Activated naive CD8-positive, alpha-beta T cell treated with anti-CD3 and anti-CD28 coated beads for 36 hours (primary cell): ENCODE results near the gene STIM1. TPM values are rescaled to one million over a fixed set of nuclear protein-coding genes. Genes with fewer than 3 reads are reported as not detected.

ENCODE experiments used
- DNase-seq: peaks from one replicate; pipeline ENCODE4 v3.0.0; 2021
- H3K27ac Mint-ChIP-seq: one replicate; pipeline ENCODE4 v1.8.0; 2022; ENCODE audit warnings: mild to moderate bottlenecking, moderate library complexity, mixed read lengths
- H3K27me3 Mint-ChIP-seq: one replicate; pipeline ENCODE4 v1.8.0; 2022; ENCODE audit warnings: mild to moderate bottlenecking, mixed read lengths
- H3K36me3 Mint-ChIP-seq: one replicate; pipeline ENCODE4 v1.8.0; 2021; ENCODE audit warnings: mild to moderate bottlenecking, mixed read lengths
- H3K4me1 Mint-ChIP-seq: one replicate; pipeline ENCODE4 v1.8.0; 2021; ENCODE audit warnings: mixed read lengths
- H3K4me3 Mint-ChIP-seq: one replicate; pipeline ENCODE4 v1.8.0; 2022; ENCODE audit warnings: mild to moderate bottlenecking, moderate library complexity, mixed read lengths
- H3K9me3 Mint-ChIP-seq: one replicate; pipeline ENCODE4 v1.8.0; 2022; ENCODE audit warnings: mixed read lengths
- total RNA-seq, 2 experiments: library from RNA; stranded (reverse); gene quantifications; one replicate each; pipeline ENCODE4 v1.2.3, GENCODE V29; 2021

The STIM1 gene
- total RNA-seq, 2 experiments from 2014 or later, result 49.4 to 55.4 TPM

DNA sequence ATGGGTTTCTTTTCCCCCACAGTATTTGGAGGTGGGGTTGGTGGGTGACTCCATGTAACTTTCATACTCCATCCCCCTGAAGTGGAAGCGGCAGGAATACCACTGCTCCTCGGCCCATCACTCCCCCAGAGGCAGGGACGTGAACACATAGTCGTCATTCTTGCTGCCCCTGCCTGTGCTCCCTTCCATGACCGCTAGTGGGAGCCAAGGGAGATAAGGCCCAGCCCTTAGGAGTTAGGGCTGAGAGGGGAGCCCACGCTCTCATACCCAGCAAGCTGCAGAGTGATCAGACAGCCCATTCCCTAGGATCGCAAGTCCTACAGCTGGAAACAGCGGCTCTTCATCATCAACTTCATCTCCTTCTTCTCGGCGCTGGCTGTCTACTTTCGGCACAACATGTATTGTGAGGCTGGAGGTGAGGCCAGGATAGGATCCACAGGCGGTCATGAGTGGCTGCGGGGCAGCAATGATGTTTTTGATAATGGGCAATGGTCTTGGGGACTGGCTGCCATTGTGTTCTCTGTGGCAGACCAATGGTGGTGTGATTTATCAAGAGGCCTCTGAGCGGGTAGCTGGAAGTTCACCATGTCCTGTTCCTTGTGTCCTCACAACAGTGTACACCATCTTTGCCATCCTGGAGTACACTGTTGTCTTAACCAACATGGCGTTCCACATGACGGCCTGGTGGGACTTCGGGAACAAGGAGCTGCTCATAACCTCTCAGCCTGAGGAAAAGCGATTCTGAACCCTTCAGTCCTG lies 30.6 kb upstream of the STIM1 start:
- Mint-ChIP-seq H3K9me3 (no peaks in the 10 kb centered on the region), H3K4me1 (peaks cover 17% of the 10 kb centered on the region), H3K27me3 (no peaks in the 10 kb centered on the region), H3K27ac (peak overlapping the region; percentile 73), H3K4me3 (no peak overlapping the region), H3K36me3 (peaks cover 39% of the 10 kb centered on the region)
- DNase-seq, result peak; percentile 78

DNA sequence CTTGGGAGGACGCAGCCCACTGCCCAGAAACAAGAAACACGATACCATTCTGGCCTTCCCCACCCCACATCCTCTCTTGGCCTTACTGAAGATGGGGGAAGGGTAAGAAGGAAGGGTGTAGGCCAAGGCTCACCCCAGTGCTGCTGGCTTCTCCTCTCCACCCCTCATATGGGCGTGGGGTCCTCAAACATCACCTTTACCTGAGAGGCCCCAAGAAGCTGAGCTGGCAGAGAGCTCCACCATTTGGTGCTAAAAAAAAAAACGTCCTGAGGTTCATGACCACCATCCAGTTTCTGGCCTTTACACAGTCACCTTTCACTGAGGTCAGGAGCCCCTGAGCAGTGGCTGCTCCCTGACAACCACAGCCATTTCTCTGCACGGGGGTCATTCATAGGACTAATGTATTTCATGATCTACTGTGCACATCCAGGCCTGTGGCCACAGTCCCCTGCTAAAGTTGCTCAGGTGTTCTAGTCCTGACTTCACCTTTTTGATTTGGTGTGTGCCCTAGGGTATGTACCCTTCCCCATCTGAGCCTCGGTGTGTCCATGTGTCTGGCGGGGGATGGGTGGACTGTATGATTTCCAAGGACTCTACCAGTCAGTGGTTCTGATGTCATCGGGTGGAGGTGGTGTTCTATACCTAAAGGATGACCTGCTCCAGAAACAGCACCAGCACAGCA lies 29.9 kb upstream of the STIM1 start:
- Mint-ChIP-seq H3K27ac (peak overlapping the region; percentile 82), H3K9me3 (no peaks in the 10 kb centered on the region), H3K27me3 (no peaks in the 10 kb centered on the region), H3K4me1 (peaks cover 17% of the 10 kb centered on the region), H3K36me3 (peaks cover 46% of the 10 kb centered on the region), H3K4me3 (peak overlapping the region; percentile 8)
- no peak for DNase-seq

DNA sequence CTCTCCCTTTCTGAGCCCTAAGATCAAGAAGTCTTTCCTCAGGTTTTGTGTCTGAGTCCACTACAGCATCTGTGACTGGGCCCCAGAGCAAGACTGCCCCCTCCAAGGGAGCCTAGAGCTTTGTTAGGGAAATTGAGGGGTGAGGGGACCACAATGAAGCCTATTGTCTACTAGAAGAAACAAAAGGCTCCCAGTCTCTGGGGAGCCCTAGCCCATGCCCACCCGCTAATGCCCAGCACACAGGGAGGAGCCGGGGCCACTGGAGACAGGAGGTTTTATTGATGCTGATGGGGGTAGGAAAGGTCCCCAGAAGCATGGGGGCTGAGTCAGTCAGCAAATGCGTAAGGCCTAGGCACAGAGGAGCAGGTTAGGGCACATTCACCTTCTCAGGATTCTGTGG lies 28.7 kb upstream of the STIM1 start:
- no peak for DNase-seq
- Mint-ChIP-seq H3K27ac (peak overlapping the region; percentile 82), H3K4me3 (no peak overlapping the region), H3K27me3 (no peaks in the 10 kb centered on the region), H3K36me3 (peaks cover 56% of the 10 kb centered on the region), H3K9me3 (no peaks in the 10 kb centered on the region), H3K4me1 (peaks cover 27% of the 10 kb centered on the region)

DNA sequence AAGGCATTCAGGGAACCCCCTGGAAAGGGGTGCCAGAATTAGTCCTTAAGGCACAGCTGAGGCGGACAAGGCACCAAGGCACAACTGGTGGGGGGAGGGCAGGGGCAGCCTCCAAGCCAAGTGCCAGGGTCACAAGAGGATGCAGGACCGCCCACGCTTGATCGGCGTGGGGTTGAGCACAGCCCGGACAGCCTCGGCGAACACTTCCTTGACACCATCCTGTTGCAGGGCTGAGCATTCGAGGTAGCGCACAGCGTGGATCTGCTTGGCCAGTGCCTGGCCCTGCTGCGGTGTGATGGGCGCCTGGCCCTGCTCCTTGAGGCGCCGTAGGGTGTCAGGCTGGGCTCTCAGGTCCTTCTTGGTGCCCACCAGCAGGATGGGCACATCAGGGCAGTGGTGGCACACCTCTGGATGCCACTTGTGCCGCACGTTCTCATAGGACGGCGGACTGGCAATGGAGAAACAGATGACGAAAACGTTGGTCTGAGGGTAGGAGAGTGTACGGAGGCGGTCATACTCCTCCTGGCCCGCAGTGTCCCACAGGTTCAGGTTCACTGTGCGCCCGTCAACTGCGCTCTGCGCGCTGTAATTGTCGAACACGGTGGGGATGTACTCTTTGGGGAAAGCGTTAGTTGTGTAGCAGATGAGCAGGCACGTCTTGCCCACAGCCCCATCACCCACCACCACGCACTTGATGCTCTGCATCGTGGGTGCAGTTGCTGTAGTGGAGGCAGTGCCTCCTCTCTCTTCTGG lies 27.9 kb upstream of the STIM1 start:
- H3K27me3 Mint-ChIP-seq, result no peaks in the 10 kb centered on the region
- H3K4me1 Mint-ChIP-seq, result peaks cover 35% of the 10 kb centered on the region
- no peak overlapping the region for H3K4me3 Mint-ChIP-seq
- peaks cover 62% of the 10 kb centered on the region for H3K36me3 Mint-ChIP-seq
- no peak overlapping the region for H3K27ac Mint-ChIP-seq
- no peak for DNase-seq
- no peaks in the 10 kb centered on the region for H3K9me3 Mint-ChIP-seq

DNA sequence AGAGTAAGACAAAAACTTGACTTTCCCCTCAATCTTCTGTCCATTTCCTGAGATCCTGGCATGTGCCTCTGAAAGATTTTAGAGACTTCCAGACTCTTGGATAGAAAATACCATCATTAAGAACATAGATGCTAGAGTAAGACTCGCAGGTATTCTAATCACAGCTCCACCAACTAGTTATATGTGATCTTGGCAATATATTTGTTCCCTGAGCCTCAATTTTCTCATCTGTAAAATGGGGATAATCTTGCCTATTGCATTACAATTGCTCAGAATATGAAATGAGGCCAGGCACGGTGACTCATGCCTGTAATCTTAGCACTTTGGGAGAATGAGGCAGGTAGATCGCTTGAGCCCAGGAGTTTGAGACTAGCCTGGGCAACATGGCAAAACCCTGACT lies 25.4 kb upstream of the STIM1 start:
- peak overlapping the region; percentile 81 for H3K27ac Mint-ChIP-seq
- peaks cover 75% of the 10 kb centered on the region for H3K36me3 Mint-ChIP-seq
- no peaks in the 10 kb centered on the region for H3K27me3 Mint-ChIP-seq
- H3K9me3 Mint-ChIP-seq, result no peaks in the 10 kb centered on the region
- H3K4me1 Mint-ChIP-seq, result peaks cover 51% of the 10 kb centered on the region
- no peak overlapping the region for H3K4me3 Mint-ChIP-seq
- DNase-seq, result no peak

DNA sequence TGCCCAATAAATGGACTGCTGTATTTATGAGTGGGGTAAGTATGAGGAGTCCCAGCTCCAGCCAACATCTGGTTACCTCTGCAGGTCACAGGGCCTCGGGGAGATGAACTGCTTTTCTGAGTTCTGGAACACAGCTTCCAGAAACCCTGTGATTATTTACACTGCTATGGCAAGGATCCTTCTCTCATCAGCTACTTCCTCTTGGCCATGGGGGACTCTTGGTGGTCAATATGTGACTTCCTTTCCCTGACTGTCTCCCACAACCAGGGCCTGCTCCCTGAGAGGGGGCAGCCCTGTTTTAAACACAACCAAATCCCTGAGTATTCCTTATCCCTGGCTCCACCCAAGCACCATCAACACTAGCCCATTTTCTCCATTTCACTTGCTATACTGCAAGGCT lies 24.7 kb upstream of the STIM1 start:
- no peak for DNase-seq
- peak overlapping the region; percentile 81 for H3K27ac Mint-ChIP-seq
- no peak overlapping the region for H3K4me3 Mint-ChIP-seq
- H3K9me3 Mint-ChIP-seq, result peaks cover 2% of the 10 kb centered on the region
- H3K4me1 Mint-ChIP-seq, result peaks cover 56% of the 10 kb centered on the region
- peaks cover 76% of the 10 kb centered on the region for H3K36me3 Mint-ChIP-seq
- no peaks in the 10 kb centered on the region for H3K27me3 Mint-ChIP-seq

DNA sequence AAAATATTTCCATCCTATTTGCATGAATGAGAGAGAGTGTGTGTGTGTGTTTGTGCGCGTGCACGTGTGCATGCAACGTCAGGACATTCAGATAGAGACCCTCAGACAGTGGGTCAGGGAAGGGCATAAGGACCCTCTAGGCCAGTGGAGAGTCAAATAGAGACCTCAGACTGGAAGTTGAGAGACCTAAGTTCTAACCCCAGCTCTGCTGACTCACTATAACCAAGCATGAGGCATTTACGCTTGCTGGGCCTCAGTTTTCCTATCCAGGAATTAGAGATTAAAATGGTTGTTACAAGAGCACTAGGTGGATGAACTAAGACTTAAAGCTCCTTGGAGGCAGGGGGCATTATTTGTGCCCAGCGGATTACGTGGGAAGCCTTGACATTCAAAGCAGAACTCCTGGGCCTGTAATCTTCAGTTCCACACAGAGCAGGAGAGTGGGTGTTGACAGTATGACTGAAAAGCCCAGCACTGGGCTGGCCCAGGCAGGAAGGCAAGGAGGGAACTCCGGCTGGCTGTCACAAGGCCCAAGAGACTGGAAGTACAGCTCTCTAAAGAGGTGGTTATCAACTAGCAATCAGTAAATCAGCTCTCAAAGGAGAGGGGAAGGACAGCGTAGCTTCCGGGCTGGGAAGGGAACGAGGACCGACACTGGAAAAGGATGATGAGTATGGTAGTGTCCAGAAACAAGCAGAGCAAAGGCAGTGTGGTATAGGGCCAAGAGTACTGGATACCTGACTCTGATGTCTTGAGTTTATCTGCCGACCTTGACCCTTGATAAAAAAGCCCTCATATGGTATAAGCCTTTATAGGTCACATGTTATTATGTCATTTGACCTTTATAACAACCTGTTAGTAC lies 23.9 kb upstream of the STIM1 start:
- peaks cover 58% of the 10 kb centered on the region for H3K4me1 Mint-ChIP-seq
- DNase-seq, result no peak
- H3K9me3 Mint-ChIP-seq, result peaks cover 2% of the 10 kb centered on the region
- no peaks in the 10 kb centered on the region for H3K27me3 Mint-ChIP-seq
- peak overlapping the region; percentile 16 for H3K4me3 Mint-ChIP-seq
- H3K36me3 Mint-ChIP-seq, result peaks cover 73% of the 10 kb centered on the region
- peak overlapping the region; percentile 81 for H3K27ac Mint-ChIP-seq

- Mint-ChIP-seq H3K4me1 (peaks cover 67% of the 10 kb centered on the region), H3K27me3 (no peaks in the 10 kb centered on the region), H3K27ac (peak overlapping the region; percentile 81), H3K9me3 (peaks cover 2% of the 10 kb centered on the region), H3K4me3 (peak overlapping the region; percentile 56), H3K36me3 (peaks cover 70% of the 10 kb centered on the region)
- no peak for DNase-seq
Measured at GRCh38 chr11:3832816-3833215, 22.6 kb upstream of the STIM1 start.

GRCh38 chr11:3833449-3833848 lies 22.0 kb upstream of the STIM1 start:
- Mint-ChIP-seq H3K4me3 (peak overlapping the region; percentile 56), H3K36me3 (peaks cover 73% of the 10 kb centered on the region)

DNA sequence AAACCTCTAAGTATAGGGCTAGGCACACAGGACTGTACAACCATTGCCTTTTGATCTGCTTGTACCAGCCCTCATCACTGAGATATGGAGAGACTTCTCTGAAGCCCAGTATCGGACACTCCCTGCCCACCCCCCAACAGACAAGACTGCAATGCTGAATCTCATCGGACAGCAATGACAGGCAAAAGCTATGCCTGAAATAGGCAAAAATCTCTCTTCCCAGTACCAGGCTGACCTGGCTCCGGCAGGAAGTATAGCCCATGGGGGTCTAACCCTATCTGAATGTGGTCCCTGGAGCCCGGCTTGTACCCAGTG lies 21.2 kb upstream of the STIM1 start:
- Mint-ChIP-seq H3K27ac (peak overlapping the region; percentile 81), H3K9me3 (peaks cover 2% of the 10 kb centered on the region), H3K4me3 (peak overlapping the region; percentile 90), H3K36me3 (peaks cover 80% of the 10 kb centered on the region), H3K4me1 (peaks cover 76% of the 10 kb centered on the region), H3K27me3 (no peaks in the 10 kb centered on the region)
- no peak for DNase-seq

More at GRCh38 chr11:3833449-3833848, 22.0 kb upstream of the STIM1 start:
- no peak for DNase-seq
- Mint-ChIP-seq H3K27me3 (no peaks in the 10 kb centered on the region), H3K27ac (peak overlapping the region; percentile 81), H3K4me1 (peaks cover 73% of the 10 kb centered on the region), H3K9me3 (peaks cover 2% of the 10 kb centered on the region)

DNA sequence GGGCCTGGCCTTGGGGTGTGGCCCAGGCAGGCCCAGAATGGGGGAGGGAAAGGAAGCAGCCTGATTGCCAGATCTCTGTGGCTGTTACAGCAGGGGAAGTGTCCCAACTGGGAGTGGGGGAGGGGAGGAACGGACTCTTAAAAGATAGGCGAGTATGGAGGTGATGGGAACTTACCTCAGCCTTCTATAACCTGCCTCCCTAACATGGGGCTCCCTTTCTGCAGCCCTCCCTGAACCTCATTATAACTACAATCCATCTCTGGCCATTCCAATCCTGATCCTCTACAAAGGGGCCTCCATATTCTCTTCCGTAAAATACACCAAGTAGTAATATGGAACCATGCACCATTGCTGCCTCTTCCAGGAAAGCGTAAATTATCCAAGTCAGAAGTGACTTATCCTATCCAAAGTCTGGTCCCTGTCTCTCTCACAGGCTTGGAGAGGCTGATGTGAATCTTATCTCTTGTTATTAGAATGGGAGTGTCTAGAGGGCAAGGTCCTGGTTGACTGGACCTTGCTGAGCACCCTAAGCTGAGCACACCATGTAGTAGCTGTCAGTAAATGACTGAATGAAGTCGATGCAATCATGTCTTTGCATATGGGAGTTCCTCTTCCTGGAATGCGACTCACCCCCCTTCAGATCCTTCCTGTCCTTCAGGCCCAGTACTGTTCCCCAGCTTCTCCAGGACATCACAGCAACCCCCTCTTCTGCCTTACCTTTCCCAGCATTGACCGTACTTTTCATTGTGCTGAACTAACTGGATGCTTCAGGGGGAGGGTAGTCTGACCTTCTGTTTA lies 20.6 kb upstream of the STIM1 start:
- H3K4me1 Mint-ChIP-seq, result peaks cover 76% of the 10 kb centered on the region
- H3K9me3 Mint-ChIP-seq, result peaks cover 2% of the 10 kb centered on the region
- no peaks in the 10 kb centered on the region for H3K27me3 Mint-ChIP-seq
- DNase-seq, result no peak
- peak overlapping the region; percentile 90 for H3K4me3 Mint-ChIP-seq
- H3K36me3 Mint-ChIP-seq, result peaks cover 81% of the 10 kb centered on the region
- H3K27ac Mint-ChIP-seq, result peak overlapping the region; percentile 81

DNA sequence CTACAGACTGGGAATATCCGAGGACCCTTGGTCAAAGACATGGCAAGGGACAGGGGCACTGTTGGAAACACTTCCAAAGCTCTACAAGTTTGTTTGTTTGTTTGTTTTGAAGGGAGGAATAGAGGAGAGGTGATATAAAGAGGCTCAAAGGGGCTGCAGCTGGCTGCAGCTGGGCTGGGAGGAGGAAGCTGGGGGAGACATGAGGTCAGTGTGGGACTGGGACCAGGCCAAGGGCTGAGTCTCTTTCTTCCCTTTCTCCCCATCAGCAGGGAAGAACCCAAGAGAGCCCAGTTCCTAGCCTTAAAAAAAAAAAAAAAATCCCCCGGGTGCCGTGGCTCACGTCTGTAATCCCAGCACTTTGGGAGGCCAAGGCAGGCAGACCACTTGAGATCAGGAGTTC lies 19.7 kb upstream of the STIM1 start:
- H3K4me1 Mint-ChIP-seq, result peaks cover 75% of the 10 kb centered on the region
- peaks cover 76% of the 10 kb centered on the region for H3K36me3 Mint-ChIP-seq
- peak overlapping the region; percentile 90 for H3K4me3 Mint-ChIP-seq
- no peaks in the 10 kb centered on the region for H3K27me3 Mint-ChIP-seq
- peaks cover 2% of the 10 kb centered on the region for H3K9me3 Mint-ChIP-seq
- H3K27ac Mint-ChIP-seq, result peak overlapping the region; percentile 81
- DNase-seq, result no peak

- Mint-ChIP-seq H3K4me1 (peaks cover 67% of the 10 kb centered on the region), H3K27ac (peak overlapping the region; percentile 81), H3K9me3 (peaks cover 2% of the 10 kb centered on the region), H3K4me3 (peak overlapping the region; percentile 90), H3K27me3 (no peaks in the 10 kb centered on the region), H3K36me3 (peaks cover 66% of the 10 kb centered on the region)
- peak; percentile 49 for DNase-seq
Measured at GRCh38 chr11:3836903-3837302, 18.6 kb upstream of the STIM1 start.

DNA sequence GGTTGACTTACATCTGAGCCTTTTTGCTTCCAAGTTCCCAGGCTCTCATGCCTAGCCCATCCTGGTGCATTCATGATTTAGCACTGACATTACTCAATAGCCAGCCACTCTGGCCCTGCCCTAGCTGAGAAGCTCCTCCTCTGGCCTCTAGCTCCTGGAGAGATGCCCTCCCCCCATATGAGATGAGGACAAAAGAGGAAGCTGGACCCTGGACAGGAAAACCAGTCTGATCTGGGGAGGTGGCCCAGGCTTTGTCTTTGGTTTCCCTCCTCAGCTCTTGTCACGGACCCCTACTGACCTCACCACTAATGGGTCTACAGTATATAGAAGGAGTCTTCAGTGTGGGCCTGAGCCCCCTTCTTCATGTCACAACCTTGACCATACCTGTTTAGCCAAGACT lies 17.7 kb upstream of the STIM1 start:
- Mint-ChIP-seq H3K36me3 (peaks cover 60% of the 10 kb centered on the region), H3K27me3 (no peaks in the 10 kb centered on the region)

More for the DNA sequence above, 17.7 kb upstream of the STIM1 start:
- peak overlapping the region; percentile 90 for H3K4me3 Mint-ChIP-seq
- H3K9me3 Mint-ChIP-seq, result peaks cover 2% of the 10 kb centered on the region
- H3K4me1 Mint-ChIP-seq, result peaks cover 61% of the 10 kb centered on the region
- H3K27ac Mint-ChIP-seq, result peak overlapping the region; percentile 81
- DNase-seq, result no peak
